KMS-11 (cell line): ENCODE data around the gene SPHKAP.

Experiments used
- H2AFZ ChIP-seq: fragments of 200-600 bp; sonication (generic); 2 replicates; pipeline ENCODE4 v1.6.1; 2016; ENCODE audit warnings: antibody characterized with exemption, mixed run types, low read depth
- H3K27ac ChIP-seq: fragments of 200-600 bp; sonication (generic); 2 replicates; pipeline ENCODE4 v1.6.1; 2016; ENCODE audit warnings: mild to moderate bottlenecking, mixed run types
- H3K27me3 ChIP-seq: fragments of 200-600 bp; sonication (generic); 2 replicates; pipeline ENCODE4 v1.6.1; 2017; ENCODE audit warnings: mild to moderate bottlenecking, low read depth, mixed run types, moderate library complexity; ENCODE audit not compliant: insufficient read depth
- H3K36me3 ChIP-seq: fragments of 200-600 bp; sonication (generic); 2 replicates; pipeline ENCODE4 v1.6.1; 2017; ENCODE audit warnings: mild to moderate bottlenecking, mixed run types; ENCODE audit not compliant: insufficient read depth
- H3K4me1 ChIP-seq: fragments of 200-600 bp; sonication (generic); 2 replicates; pipeline ENCODE4 v1.6.1; 2016; ENCODE audit warnings: mild to moderate bottlenecking, low read depth, mixed run types; ENCODE audit not compliant: poor library complexity, severe bottlenecking
- H3K4me2 ChIP-seq: fragments of 200-600 bp; sonication (generic); 2 replicates; pipeline ENCODE4 v1.7.0; 2016; ENCODE audit warnings: mild to moderate bottlenecking, mixed run types
- H3K4me3 ChIP-seq: fragments of 200-600 bp; sonication (generic); IDR thresholded peaks from 2 replicates; pipeline ENCODE4 v1.6.1; 2017; ENCODE audit warnings: low read depth, low read length, mixed read lengths; ENCODE audit not compliant: insufficient read depth
- H3K79me2 ChIP-seq: fragments of 200-600 bp; sonication (generic); 2 replicates; pipeline ENCODE4 v1.6.1; 2016; ENCODE audit warnings: low read depth, mixed run types; ENCODE audit not compliant: insufficient read depth
- H3K9ac ChIP-seq: fragments of 200-600 bp; sonication (generic); 2 replicates; pipeline ENCODE4 v1.6.1; 2016; ENCODE audit warnings: mild to moderate bottlenecking, mixed run types
- H4K20me1 ChIP-seq: fragments of 200-600 bp; sonication (generic); 2 replicates; pipeline ENCODE4 v1.6.1; 2016; ENCODE audit warnings: mild to moderate bottlenecking, mixed run types; ENCODE audit not compliant: insufficient read depth
- CTCF ChIP-seq: fragments of 200-600 bp; sonication (generic); conservative IDR thresholded peaks from 2 replicates; pipeline ENCODE4 v1.6.1; 2017; ENCODE audit warnings: low read depth, mild to moderate bottlenecking, antibody characterized with exemption, low read length, moderate library complexity, mixed read lengths

SPHKAP gene

GRCh38 chr2:228180181-228181097 is 1.0 kb downstream of the SPHKAP start:
- Histone ChIP-seq H3K27ac (no peak overlapping the region), H3K79me2 (no peaks in the 10 kb centered on the region), H3K4me1 (no peaks in the 10 kb centered on the region), H2AFZ (no peak overlapping the region), H3K4me3 (no peak overlapping the region), H3K36me3 (no peaks in the 10 kb centered on the region), H3K9ac (no peak overlapping the region), H3K27me3 (no peaks in the 10 kb centered on the region), H4K20me1 (no peaks in the 10 kb centered on the region), H3K4me2 (no peak overlapping the region)
- no peak for TF ChIP-seq CTCF

GRCh38 chr2:228167290-228167689 is 14.2 kb downstream of the SPHKAP start:
- H2AFZ ChIP-seq = no peak overlapping the region
- TF ChIP-seq CTCF = no peak
- H3K4me1 ChIP-seq = no peaks in the 10 kb centered on the region
- no peaks in the 10 kb centered on the region for H3K79me2 ChIP-seq
- H3K4me2 ChIP-seq = no peak overlapping the region
- no peaks in the 10 kb centered on the region for H3K27me3 ChIP-seq
- H3K9ac ChIP-seq = no peak overlapping the region
- H3K4me3 ChIP-seq = no peak overlapping the region
- no peak overlapping the region for H3K27ac ChIP-seq
- H4K20me1 ChIP-seq = no peaks in the 10 kb centered on the region
- no peaks in the 10 kb centered on the region for H3K36me3 ChIP-seq

GRCh38 chr2:228164718-228165117 is 16.8 kb downstream of the SPHKAP start:
- H3K4me2 ChIP-seq = no peak overlapping the region
- H3K4me1 ChIP-seq = no peaks in the 10 kb centered on the region
- no peaks in the 10 kb centered on the region for H4K20me1 ChIP-seq
- H3K27ac ChIP-seq = no peak overlapping the region
- no peaks in the 10 kb centered on the region for H3K36me3 ChIP-seq
- H3K79me2 ChIP-seq = no peaks in the 10 kb centered on the region
- no peaks in the 10 kb centered on the region for H3K27me3 ChIP-seq
- no peak overlapping the region for H2AFZ ChIP-seq
- TF ChIP-seq CTCF = no peak
- no peak overlapping the region for H3K4me3 ChIP-seq
- H3K9ac ChIP-seq = no peak overlapping the region

GRCh38 chr2:228157841-228158240 is 23.6 kb downstream of the SPHKAP start:
- no peak for TF ChIP-seq CTCF
- H3K4me2 ChIP-seq = no peak overlapping the region
- H3K4me3 ChIP-seq = no peak overlapping the region
- H3K27me3 ChIP-seq = no peaks in the 10 kb centered on the region
- no peaks in the 10 kb centered on the region for H3K36me3 ChIP-seq
- H3K4me1 ChIP-seq = no peaks in the 10 kb centered on the region
- no peak overlapping the region for H3K9ac ChIP-seq
- H3K27ac ChIP-seq = no peak overlapping the region
- H4K20me1 ChIP-seq = no peaks in the 10 kb centered on the region
- no peak overlapping the region for H2AFZ ChIP-seq
- no peaks in the 10 kb centered on the region for H3K79me2 ChIP-seq
